Activated T-helper 1 cell treated with anti-CD3 and anti-CD28 coated beads, Interleukin-12 subunit alpha, Interleukin-12 subunit beta, Interleukin-2, Interleukin-4 antibody, amounts not matched to agents 30 ng/mL and 10 ng/mL and 1 ng/mL, durations not matched to agents 14 hours and 24 hours and 36 hours (primary cell): ENCODE results near the gene SMARCE1. TPM values are rescaled to one million over a fixed set of nuclear protein-coding genes. Genes with fewer than 3 reads are reported as not detected.
"Not testable (repeated sequence)": the region's sequence is repeated elsewhere in the genome, so short reads cannot be mapped to it uniquely, and the experiment has no call there.

Experiments
- DNase-seq: peaks from one replicate; pipeline ENCODE4 v3.0.0; 2021; ENCODE audit warnings: low spot score
- H3K27ac Mint-ChIP-seq: one replicate; pipeline ENCODE4 v1.8.0; 2021; ENCODE audit warnings: mild to moderate bottlenecking, mixed read lengths
- H3K27me3 Mint-ChIP-seq: one replicate; pipeline ENCODE4 v1.8.0; 2022; ENCODE audit warnings: mild to moderate bottlenecking, moderate library complexity, mixed read lengths; ENCODE audit not compliant: insufficient read depth
- H3K36me3 Mint-ChIP-seq: one replicate; pipeline ENCODE4 v1.8.0; 2021; ENCODE audit warnings: low read depth, mixed read lengths
- H3K4me1 Mint-ChIP-seq: one replicate; pipeline ENCODE4 v1.8.0; 2021; ENCODE audit warnings: low read depth, mixed read lengths
- H3K4me3 Mint-ChIP-seq: one replicate; pipeline ENCODE4 v1.8.0; 2021; ENCODE audit warnings: mild to moderate bottlenecking, moderate library complexity, mixed read lengths
- H3K9me3 Mint-ChIP-seq: one replicate; pipeline ENCODE4 v1.8.0; 2021; ENCODE audit warnings: mixed read lengths
- intact Hi-C: fragments of 100-400 bp; cut with micrococcal nuclease; formaldehyde crosslinking; loops from one replicate; pipeline ENCODE4 v1.15.1; 2024
- total RNA-seq: library from RNA; stranded (reverse); gene quantifications from 2 replicates; pipeline ENCODE4 v1.2.3, GENCODE V29; 2022

The SMARCE1 gene
- total RNA-seq, 1 donor from 2014 or later, result 125 TPM

DNA sequence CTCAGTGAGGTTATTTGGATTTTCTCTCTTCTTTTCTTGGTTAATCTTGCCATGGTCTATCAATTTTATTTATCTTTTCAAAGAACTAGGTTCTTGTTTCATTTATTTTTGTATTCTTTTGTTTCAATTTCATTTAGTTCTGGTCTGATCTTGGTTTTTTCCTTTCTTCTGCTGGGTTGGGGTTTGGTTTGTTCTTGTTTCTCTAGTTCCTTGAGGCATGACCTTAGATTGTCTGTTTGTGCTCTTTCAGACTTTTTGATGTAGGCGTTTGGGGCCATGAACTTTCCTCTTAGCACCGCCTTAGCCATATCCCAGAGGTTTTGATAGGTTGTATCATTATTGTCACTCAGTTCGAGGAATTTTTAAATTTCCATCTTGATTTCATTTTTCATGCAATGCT lies 61.4 kb downstream of the SMARCE1 start:
- intact Hi-C loops, result loop anchor here (1.0 kb wide), 1 partner anchor 12 kb away; no protein-coding TSS in a partner anchor
- peaks cover 87% of the 10 kb centered on the region for H3K4me1 Mint-ChIP-seq
- peak overlapping the region; percentile 56 for H3K27ac Mint-ChIP-seq
- H3K9me3 Mint-ChIP-seq, result peaks cover 50% of the 10 kb centered on the region
- H3K27me3 Mint-ChIP-seq, DNase-seq: not testable (repeated sequence)
- H3K36me3 Mint-ChIP-seq, result peaks cover 31% of the 10 kb centered on the region
- peak overlapping the region; percentile 0 for H3K4me3 Mint-ChIP-seq

- DNase-seq, intact Hi-C loops, H3K4me3 Mint-ChIP-seq, H3K27me3 Mint-ChIP-seq, H3K27ac Mint-ChIP-seq: not testable (repeated sequence)
- Mint-ChIP-seq H3K9me3 (peaks cover 48% of the 10 kb centered on the region), H3K36me3 (peaks cover 30% of the 10 kb centered on the region), H3K4me1 (peaks cover 80% of the 10 kb centered on the region)
Observed at GRCh38 chr17:40584950-40585349, 62.7 kb downstream of the SMARCE1 start.

- peak overlapping the region; percentile 8 for H3K4me3 Mint-ChIP-seq
- H3K27ac Mint-ChIP-seq, result peak overlapping the region; percentile 79
- no peaks in the 10 kb centered on the region for H3K27me3 Mint-ChIP-seq
- intact Hi-C loops, result no loop called here
- H3K36me3 Mint-ChIP-seq, result peaks cover 24% of the 10 kb centered on the region
- peaks cover 35% of the 10 kb centered on the region for H3K9me3 Mint-ChIP-seq
- peak; percentile 58 for DNase-seq
- peaks cover 81% of the 10 kb centered on the region for H3K4me1 Mint-ChIP-seq
Observed at GRCh38 chr17:40582328-40582901, 65.2 kb downstream of the SMARCE1 start.

- Mint-ChIP-seq H3K4me1 (peaks cover 75% of the 10 kb centered on the region), H3K9me3 (peaks cover 30% of the 10 kb centered on the region), H3K27ac (no peak overlapping the region), H3K36me3 (peaks cover 23% of the 10 kb centered on the region), H3K4me3 (no peak overlapping the region), H3K27me3 (no peaks in the 10 kb centered on the region)
- intact Hi-C loops, result no loop called here
- DNase-seq, result no peak
Observed at GRCh38 chr17:40580140-40580539, 67.5 kb downstream of the SMARCE1 start.

- Mint-ChIP-seq H3K27ac (no peak overlapping the region), H3K4me3 (no peak overlapping the region), H3K36me3 (peaks cover 21% of the 10 kb centered on the region), H3K4me1 (peaks cover 69% of the 10 kb centered on the region), H3K27me3 (no peaks in the 10 kb centered on the region), H3K9me3 (peaks cover 30% of the 10 kb centered on the region)
- intact Hi-C loops, result no loop called here
- DNase-seq, result no peak
Observed at GRCh38 chr17:40579471-40579870, 68.1 kb downstream of the SMARCE1 start.

DNA sequence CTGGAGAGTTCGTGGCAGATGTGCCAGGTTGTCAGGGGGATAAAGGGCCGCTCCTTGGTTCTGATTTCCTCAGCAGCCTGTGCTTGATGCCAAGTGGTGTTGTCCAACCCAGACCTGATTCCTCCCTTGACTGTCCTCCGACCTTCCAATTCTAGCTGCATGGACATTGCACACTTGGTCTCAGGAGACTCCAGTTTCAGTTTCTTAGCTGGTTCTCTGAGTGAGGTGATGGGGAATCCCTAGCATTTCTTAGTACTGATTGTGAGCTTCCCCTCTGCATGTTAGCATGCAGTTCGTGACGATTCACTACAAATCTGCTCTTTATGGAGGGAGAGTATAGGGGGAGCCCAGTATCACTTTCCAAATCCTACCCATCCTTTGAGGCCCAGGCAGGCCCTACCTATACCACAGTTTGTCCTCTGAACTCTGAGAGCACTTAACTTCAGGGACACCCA lies 70.0 kb downstream of the SMARCE1 start:
- intact Hi-C loops, result loop anchor here (1.0 to 2.0 kb wide), 3 partner anchors 14 to 37 kb away; no protein-coding TSS in a partner anchor
- Mint-ChIP-seq H3K36me3 (peaks cover 16% of the 10 kb centered on the region), H3K27me3 (no peaks in the 10 kb centered on the region), H3K27ac (peak overlapping the region; percentile 76), H3K4me1 (peaks cover 57% of the 10 kb centered on the region), H3K4me3 (peak overlapping the region; percentile 24), H3K9me3 (peaks cover 31% of the 10 kb centered on the region)
- DNase-seq, result peak; percentile 47

GRCh38 chr17:40576113-40576740 lies 71.4 kb downstream of the SMARCE1 start:
- H3K27ac Mint-ChIP-seq, result peak overlapping the region; percentile 69
- H3K36me3 Mint-ChIP-seq, result peaks cover 25% of the 10 kb centered on the region
- H3K9me3 Mint-ChIP-seq, result peaks cover 46% of the 10 kb centered on the region
- no peak for DNase-seq
- H3K4me1 Mint-ChIP-seq, result peaks cover 48% of the 10 kb centered on the region
- peaks cover under 1% of the 10 kb centered on the region for H3K27me3 Mint-ChIP-seq
- H3K4me3 Mint-ChIP-seq, result no peak overlapping the region
- intact Hi-C loops, result loop anchor here (2.0 kb wide), 1 partner anchor 39 kb away; no protein-coding TSS in a partner anchor

Other genes with a start within 250 kb of the SMARCE1 start
- 161 and 174 TPM in 2 replicates for gene TOP2A, start 229.9 kb downstream of the SMARCE1 start, total RNA-seq
- gene IGFBP4, start 204.4 kb downstream of the SMARCE1 start, total RNA-seq, result 83.9 and 84.3 TPM in 2 replicates
- gene TNS4, start 146.2 kb downstream of the SMARCE1 start, total RNA-seq, result 14.5 and 15.5 TPM in 2 replicates
- 165 and 166 TPM in 2 replicates for gene CCR7, start 82.3 kb downstream of the SMARCE1 start, total RNA-seq
- not detected in 2 replicates for gene KRT222, start 17.4 kb upstream of the SMARCE1 start, total RNA-seq
- gene KRT24, start 55.9 kb upstream of the SMARCE1 start, total RNA-seq, result not detected in 2 replicates
- gene KRT25, start 107.5 kb upstream of the SMARCE1 start, total RNA-seq, result not detected in 2 replicates
- not detected in 2 replicates for gene KRT26, start 124.4 kb upstream of the SMARCE1 start, total RNA-seq
- not detected in 2 replicates for gene KRT27, start 134.7 kb upstream of the SMARCE1 start, total RNA-seq
- gene KRT28, start 152.1 kb upstream of the SMARCE1 start, total RNA-seq, result not detected in 2 replicates
- 27.2 and 28.0 TPM in 2 replicates for gene KRT10, start 174.8 kb upstream of the SMARCE1 start, total RNA-seq
- gene KRT12, start 219.4 kb upstream of the SMARCE1 start, total RNA-seq, result not detected in 2 replicates
- not detected in 2 replicates for gene KRT20, start 237.4 kb upstream of the SMARCE1 start, total RNA-seq